Testis (tissue), 3 donors: Measurements from ENCODE around the gene TRPM4. TPM values are rescaled to one million over a fixed set of nuclear protein-coding genes. Genes with fewer than 3 reads are reported as not detected.

Experiments used
- DNase-seq: peaks from one replicate; pipeline ENCODE4 v3.0.0-alpha.2; 2019
- H3K27ac ChIP-seq, 2 donors: fragments of 200-600 bp; sonication (generic); one replicate each; pipeline ENCODE4 v1.5.1; 2019
- H3K27me3 ChIP-seq: fragments of 200-600 bp; sonication (generic); one replicate; pipeline ENCODE4 v1.5.1; 2019
- H3K36me3 ChIP-seq: fragments of 200-600 bp; sonication (generic); one replicate; pipeline ENCODE4 v1.5.1; 2017; ENCODE audit warnings: low read depth; ENCODE audit errors: missing control alignments
- H3K4me1 ChIP-seq: fragments of 200-600 bp; sonication (generic); one replicate; pipeline ENCODE4 v1.5.1; 2019
- H3K4me3 ChIP-seq, 2 donors: fragments of 200-600 bp; sonication (generic); one replicate each; pipeline ENCODE4 v1.5.1; 2017 to 2019
- H3K9me3 ChIP-seq: fragments of 200-600 bp; sonication (generic); one replicate; pipeline ENCODE4 v1.5.1; 2017
- CTCF ChIP-seq, 3 experiments: fragments of 450-650 bp in 2 of 3; fragments of 200-600 bp in 1 of 3; sonication (generic) in 1 of 3; IDR thresholded peaks; one replicate each; pipeline ENCODE4 v1.5.1; 2016 to 2019; ENCODE audit warnings: antibody characterized with exemption in 3 of 3, mild to moderate bottlenecking in 2 of 3, moderate library complexity in 1 of 3
- POLR2A ChIP-seq: fragments of 450-650 bp; IDR thresholded peaks from one replicate; pipeline ENCODE4 v1.6.1; 2017; ENCODE audit warnings: antibody characterized with exemption, mild to moderate bottlenecking, moderate library complexity
- WGBS, 2 donors: methylation state at CpG; one replicate each; pipeline ENCODE4 v1.1.5; 2018; 5-methylcytosine and 5-hydroxymethylcytosine counted together
- intact Hi-C: fragments of 100-400 bp; cut with DNase I; formaldehyde crosslinking; loops from one replicate; pipeline ENCODE4 v1.15.1; 2023; ENCODE audit warnings: low total_unique reads
- polyA plus RNA-seq: library from polyadenylated mRNA; stranded (reverse); fragments of 350-450 nt; fragmentation: Illumina TruSeq; extraction: RNeasy Lipid Tissue Mini Kit (QIAGEN cat#74804); gene quantifications from one replicate; pipeline ENCODE4 v1.2.3, GENCODE V29; 2014; ENCODE audit warnings: low read depth, low replicate concordance; ENCODE audit not compliant: insufficient read depth
- total RNA-seq, 2 donors: library from RNA; depleted of rRNA; stranded (reverse); fragments of >200 nt; gene quantifications; one replicate each; pipeline ENCODE4 v1.2.3, GENCODE V29; 2016

The TRPM4 gene
- total and polyA plus RNA-seq, 3 donors from 2014 or later: 16.0 to 45.7 (median 30.5) TPM

GRCh38 chr19:49231804-49232203, 74.2 kb downstream of the TRPM4 start:
- no peak for DNase-seq
- H3K4me1 ChIP-seq: no peaks in the 10 kb centered on the region
- H3K27ac ChIP-seq: no peak overlapping the region
- TF ChIP-seq POLR2A: no peak
- no peak for TF ChIP-seq CTCF (IDR thresholded peaks at IDR 0.05)
- no peaks in the 10 kb centered on the region for H3K27me3 ChIP-seq
- intact Hi-C loops: no loop called here
- WGBS, 2 donors: 83 to 89% methylated on average over 7 to 9 of the region's 9 CpGs
- no peaks in the 10 kb centered on the region for H3K36me3 ChIP-seq
- H3K4me3 ChIP-seq: no peak overlapping the region
- H3K9me3 ChIP-seq: no peaks in the 10 kb centered on the region

- Histone ChIP-seq H3K27me3 (no peaks in the 10 kb centered on the region), H3K4me1 (no peaks in the 10 kb centered on the region), H3K9me3 (no peaks in the 10 kb centered on the region), H3K4me3 (no peak overlapping the region), H3K27ac (no peak overlapping the region), H3K36me3 (no peaks in the 10 kb centered on the region)
- TF ChIP-seq CTCF (IDR thresholded peaks at IDR 0.05) (no peak), POLR2A (no peak)
- intact Hi-C loops: no loop called here
- 89 to 100% methylated on average over 1 of the region's 1 CpG for WGBS, 2 donors
- no peak for DNase-seq
Observed at GRCh38 chr19:49233163-49233562, 75.6 kb downstream of the TRPM4 start.

- TF ChIP-seq CTCF (IDR thresholded peaks at IDR 0.05) (no peak), POLR2A (no peak)
- intact Hi-C loops: no loop called here
Observed at GRCh38 chr19:49241769-49242168, 84.2 kb downstream of the TRPM4 start.

GRCh38 chr19:49243129-49243528, 85.5 kb downstream of the TRPM4 start:
- Histone ChIP-seq H3K36me3 (no peaks in the 10 kb centered on the region), H3K27ac (no peak overlapping the region), H3K27me3 (no peaks in the 10 kb centered on the region), H3K4me1 (no peaks in the 10 kb centered on the region), H3K4me3 (no peak overlapping the region), H3K9me3 (no peaks in the 10 kb centered on the region)
- intact Hi-C loops: no loop called here
- TF ChIP-seq POLR2A (no peak), CTCF (IDR thresholded peaks at IDR 0.05) (no peak)
- 59 to 66% methylated on average over 6 of the region's 6 CpGs for WGBS, 2 donors
- no peak for DNase-seq

More at GRCh38 chr19:49241769-49242168, 84.2 kb downstream of the TRPM4 start:
- no peaks in the 10 kb centered on the region for H3K4me1 ChIP-seq
- WGBS, 2 donors: 81 to 87% methylated on average over 7 of the region's 7 CpGs
- no peaks in the 10 kb centered on the region for H3K27me3 ChIP-seq
- H3K36me3 ChIP-seq: no peaks in the 10 kb centered on the region
- no peak for DNase-seq
- no peaks in the 10 kb centered on the region for H3K9me3 ChIP-seq
- no peak overlapping the region for H3K4me3 ChIP-seq
- no peak overlapping the region for H3K27ac ChIP-seq

GRCh38 chr19:49243726-49244125, 86.1 kb downstream of the TRPM4 start:
- no peaks in the 10 kb centered on the region for H3K27me3 ChIP-seq
- no peaks in the 10 kb centered on the region for H3K9me3 ChIP-seq
- 87 to 88% methylated on average over 11 of the region's 11 CpGs for WGBS, 2 donors
- intact Hi-C loops: no loop called here
- no peak overlapping the region for H3K4me3 ChIP-seq
- no peak overlapping the region for H3K27ac ChIP-seq
- no peak for DNase-seq
- TF ChIP-seq CTCF (IDR thresholded peaks at IDR 0.05) (no peak), POLR2A (no peak)
- H3K36me3 ChIP-seq: no peaks in the 10 kb centered on the region
- no peaks in the 10 kb centered on the region for H3K4me1 ChIP-seq
